ENCODE data around the gene TRMT2A. TPM values are rescaled to one million over a fixed set of nuclear protein-coding genes. Genes with fewer than 3 reads are reported as not detected.

TRMT2A gene
- polyA plus RNA-seq, 4 donors, result 30.5 to 49.3 (median 37.2) TPM

DNA sequence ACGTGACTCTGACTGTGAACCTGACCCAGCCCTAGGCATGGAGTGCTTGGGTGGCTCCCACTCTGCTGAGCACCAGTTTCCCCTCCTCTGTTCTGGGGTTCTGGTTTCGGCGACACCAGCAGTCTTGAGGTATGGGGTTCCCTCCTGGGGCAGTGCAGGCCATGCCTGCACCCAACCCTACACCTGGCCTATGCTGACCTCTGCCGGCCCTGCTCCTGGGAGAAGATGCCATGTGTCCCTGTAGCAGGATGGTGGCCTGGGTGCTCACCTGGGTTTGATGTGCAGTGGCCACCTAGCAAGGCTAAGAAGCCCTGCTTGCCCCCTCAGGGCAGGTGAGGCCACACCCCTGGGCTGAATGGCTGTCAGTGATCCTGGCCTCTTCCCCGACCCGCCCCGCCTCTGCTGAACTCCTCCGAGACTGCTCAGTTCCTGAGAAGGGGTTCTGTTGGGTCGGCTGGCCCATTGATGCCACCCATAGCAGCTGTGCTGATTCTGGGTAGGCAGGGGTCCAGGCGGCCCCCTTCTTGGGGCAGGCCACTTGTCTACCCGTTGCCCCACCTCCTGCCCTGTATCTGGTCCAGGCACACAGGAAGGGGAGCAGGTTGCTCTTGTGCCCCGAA, 17.0 kb upstream of the TRMT2A start:
- Histone ChIP-seq H3K27me3 (ENCODE audit: control insufficient read depth in 3 of 3, insufficient read depth in 3 of 3, low read length in 3 of 3) (no peaks in the 10 kb centered on the region), H3K27ac (ENCODE audit: low read depth in 1 of 3, low read length in 2 of 3) (no peak overlapping the region), H3K36me3 (ENCODE audit: control insufficient read depth in 3 of 3, insufficient read depth in 2 of 3, low read depth in 1 of 3, low read length in 3 of 3) (peaks cover 0 to 28% (median 0%) of the 10 kb centered on the region in 3 donors), H3K9me3 (ENCODE audit: control insufficient read depth in 2 of 2, insufficient read depth in 1 of 2, low read depth in 1 of 2, low read length in 1 of 2) (no peaks in the 10 kb centered on the region), H3K4me1 (ENCODE audit: control insufficient read depth in 3 of 3, insufficient read depth in 2 of 3, low read depth in 1 of 3, low read length in 2 of 3) (peaks cover 0 to 33% (median 0%) of the 10 kb centered on the region in 3 donors), H3K4me3 (ENCODE audit: low read depth in 1 of 3, low read length in 3 of 3) (no peak overlapping the region)
- 63 to 82% (median 78%) methylated on average over 11 to 12 of the region's 12 CpGs for WGBS, 3 donors
- no peak for DNase-seq
- FAIRE-seq, result no peak

DNA sequence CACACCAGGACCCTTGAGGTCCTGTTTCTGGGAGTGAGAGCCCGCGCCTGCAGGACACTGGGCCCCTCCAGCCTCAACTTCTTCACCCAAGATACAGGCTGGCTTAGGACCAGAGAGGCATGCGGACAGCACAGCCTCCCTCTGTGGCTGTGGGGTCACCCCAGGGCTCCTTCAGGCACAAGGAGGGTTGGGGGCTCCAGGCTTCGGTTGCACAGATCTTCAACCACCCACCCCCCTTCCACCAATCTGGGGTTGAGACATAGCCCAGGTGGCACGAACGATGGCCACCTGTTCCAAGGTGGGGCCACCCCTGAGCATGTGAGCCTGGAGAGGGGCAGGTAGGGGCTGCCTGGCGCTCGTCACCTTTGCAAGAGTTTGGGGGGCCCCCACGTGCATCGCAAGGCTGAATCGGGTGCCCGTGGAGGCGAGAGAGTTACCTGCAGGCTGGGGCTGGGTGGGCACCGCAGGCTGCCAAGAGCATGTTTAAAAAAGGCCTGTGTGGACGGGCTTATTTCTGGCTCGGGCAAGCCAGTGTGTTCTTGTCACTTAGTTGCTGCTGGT, 15.7 kb upstream of the TRMT2A start:
- Histone ChIP-seq H3K27me3 (ENCODE audit: control insufficient read depth in 3 of 3, insufficient read depth in 3 of 3, low read length in 3 of 3) (no peaks in the 10 kb centered on the region), H3K4me1 (ENCODE audit: control insufficient read depth in 3 of 3, insufficient read depth in 2 of 3, low read depth in 1 of 3, low read length in 2 of 3) (peaks cover 0 to 38% (median 0%) of the 10 kb centered on the region in 3 donors), H3K4me3 (ENCODE audit: low read depth in 1 of 3, low read length in 3 of 3) (peak overlapping the region in 2 of 3 donors; percentile 71 to 78), H3K27ac (ENCODE audit: low read depth in 1 of 3, low read length in 2 of 3) (no peak overlapping the region), H3K9me3 (ENCODE audit: control insufficient read depth in 2 of 2, insufficient read depth in 1 of 2, low read depth in 1 of 2, low read length in 1 of 2) (no peaks in the 10 kb centered on the region), H3K36me3 (ENCODE audit: control insufficient read depth in 3 of 3, insufficient read depth in 2 of 3, low read depth in 1 of 3, low read length in 3 of 3) (peaks cover 0 to 29% (median 0%) of the 10 kb centered on the region in 3 donors)
- no peak for DNase-seq
- 62 to 70% (median 64%) methylated on average over 16 of the region's 16 CpGs for WGBS, 3 donors
- no peak for FAIRE-seq

DNA sequence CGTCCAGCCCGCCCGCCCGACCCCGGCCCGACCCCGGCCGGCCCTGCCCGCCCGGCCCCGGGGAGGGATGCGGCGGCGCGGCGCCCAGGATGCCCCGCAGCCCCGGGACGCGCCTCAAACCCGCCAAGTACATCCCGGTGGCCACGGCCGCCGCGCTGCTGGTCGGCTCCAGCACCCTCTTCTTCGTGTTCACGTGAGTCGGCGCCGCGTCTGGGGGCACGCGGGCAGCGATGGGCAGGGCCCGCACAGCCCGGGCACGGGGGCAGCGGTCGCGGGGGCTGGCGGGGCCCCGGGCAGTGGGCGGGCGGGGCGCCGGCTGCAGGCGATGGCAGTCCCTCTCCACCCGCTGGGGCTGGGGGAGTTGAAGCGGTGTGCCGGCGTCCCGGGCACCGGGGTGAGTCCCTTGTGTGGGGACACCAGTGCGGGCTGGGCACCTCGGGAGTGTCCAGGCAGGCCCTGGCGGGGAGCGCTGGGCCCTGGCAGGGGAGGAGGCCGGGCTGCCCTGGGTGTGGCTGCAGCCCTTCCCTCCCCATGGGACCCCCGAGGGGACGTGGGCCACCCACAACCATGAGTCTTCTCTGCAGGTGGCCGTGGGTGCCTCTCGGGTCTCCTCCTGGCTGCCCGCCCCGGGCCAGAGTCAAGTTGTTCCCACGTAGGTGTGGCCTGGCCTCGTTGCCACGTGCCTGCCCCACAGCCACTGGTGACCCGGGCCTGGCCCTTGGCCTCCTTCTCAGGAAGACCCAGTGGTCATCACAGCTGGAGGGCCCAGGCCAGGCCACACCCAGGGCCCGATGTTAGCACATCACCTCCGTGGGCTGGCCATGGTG, 15.0 kb upstream of the TRMT2A start:
- H3K36me3 ChIP-seq (ENCODE audit: control insufficient read depth in 3 of 3, insufficient read depth in 2 of 3, low read depth in 1 of 3, low read length in 3 of 3), result peaks cover 0 to 35% (median 2%) of the 10 kb centered on the region in 3 donors
- H3K4me3 ChIP-seq (ENCODE audit: low read depth in 1 of 3, low read length in 3 of 3), result peak overlapping the region; percentile 71 to 97 (median 78)
- no peaks in the 10 kb centered on the region for H3K27me3 ChIP-seq (ENCODE audit: control insufficient read depth in 3 of 3, insufficient read depth in 3 of 3, low read length in 3 of 3)
- H3K9me3 ChIP-seq (ENCODE audit: control insufficient read depth in 2 of 2, insufficient read depth in 1 of 2, low read depth in 1 of 2, low read length in 1 of 2), result no peaks in the 10 kb centered on the region
- DNase-seq (peak in 1 of 2 donors; percentile 60), FAIRE-seq (no peak)
- WGBS, 3 donors, result 0 to 1% (median 1%) methylated on average over 49 to 72 of the region's 72 CpGs
- peaks cover 0 to 35% (median 0%) of the 10 kb centered on the region in 3 donors for H3K4me1 ChIP-seq (ENCODE audit: control insufficient read depth in 3 of 3, insufficient read depth in 2 of 3, low read depth in 1 of 3, low read length in 2 of 3)
- peak overlapping the region in 1 of 3 donors; percentile 19 for H3K27ac ChIP-seq (ENCODE audit: low read depth in 1 of 3, low read length in 2 of 3)

DNA sequence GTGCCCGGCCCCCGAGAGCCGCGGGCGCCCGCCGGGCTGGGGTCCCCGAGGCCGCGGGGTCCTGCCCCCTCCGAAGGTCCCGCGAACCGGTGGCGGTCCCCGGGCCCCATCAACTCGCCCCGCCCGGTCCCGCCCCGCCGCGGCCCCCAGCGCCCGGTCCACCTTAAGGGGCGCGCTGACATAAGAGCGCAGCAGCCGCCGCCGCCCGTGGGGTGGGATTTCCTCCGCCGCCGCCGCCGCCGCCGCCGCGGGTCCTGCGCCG, 14.5 kb upstream of the TRMT2A start, which contains the start of gene ZDHHC8:
Gene ZDHHC8 (plus strand): TSS at position 208 of the 262 bp plus-strand sequence. CDS start 144 bp downstream, outside the sequence.
- peak within 1 kb of the TSS; percentile 70 to 91 (median 75) for H3K27ac ChIP-seq (ENCODE audit: low read depth in 1 of 3, low read length in 2 of 3)
- 1% methylated on average over 19 to 43 of the region's 43 CpGs; no CpG with 5 or more reads in 1 of the 3 donors for WGBS, 3 donors
- no peaks in the 10 kb centered on the region for H3K9me3 ChIP-seq (ENCODE audit: control insufficient read depth in 2 of 2, insufficient read depth in 1 of 2, low read depth in 1 of 2, low read length in 1 of 2)
- H3K4me3 ChIP-seq (ENCODE audit: low read depth in 1 of 3, low read length in 3 of 3), result peak within 1 kb of the TSS; percentile 76 to 97 (median 78)
- FAIRE-seq (no peak), DNase-seq (no peak)
- H3K4me1 ChIP-seq (ENCODE audit: control insufficient read depth in 3 of 3, insufficient read depth in 2 of 3, low read depth in 1 of 3, low read length in 2 of 3), result peaks cover 0 to 35% (median 0%) of the 10 kb centered on the region in 3 donors
- H3K27me3 ChIP-seq (ENCODE audit: control insufficient read depth in 3 of 3, insufficient read depth in 3 of 3, low read length in 3 of 3), result no peaks in the 10 kb centered on the region
- peaks cover 0 to 34% (median 2%) of the 10 kb centered on the region in 3 donors for H3K36me3 ChIP-seq (ENCODE audit: control insufficient read depth in 3 of 3, insufficient read depth in 2 of 3, low read depth in 1 of 3, low read length in 3 of 3)

DNA sequence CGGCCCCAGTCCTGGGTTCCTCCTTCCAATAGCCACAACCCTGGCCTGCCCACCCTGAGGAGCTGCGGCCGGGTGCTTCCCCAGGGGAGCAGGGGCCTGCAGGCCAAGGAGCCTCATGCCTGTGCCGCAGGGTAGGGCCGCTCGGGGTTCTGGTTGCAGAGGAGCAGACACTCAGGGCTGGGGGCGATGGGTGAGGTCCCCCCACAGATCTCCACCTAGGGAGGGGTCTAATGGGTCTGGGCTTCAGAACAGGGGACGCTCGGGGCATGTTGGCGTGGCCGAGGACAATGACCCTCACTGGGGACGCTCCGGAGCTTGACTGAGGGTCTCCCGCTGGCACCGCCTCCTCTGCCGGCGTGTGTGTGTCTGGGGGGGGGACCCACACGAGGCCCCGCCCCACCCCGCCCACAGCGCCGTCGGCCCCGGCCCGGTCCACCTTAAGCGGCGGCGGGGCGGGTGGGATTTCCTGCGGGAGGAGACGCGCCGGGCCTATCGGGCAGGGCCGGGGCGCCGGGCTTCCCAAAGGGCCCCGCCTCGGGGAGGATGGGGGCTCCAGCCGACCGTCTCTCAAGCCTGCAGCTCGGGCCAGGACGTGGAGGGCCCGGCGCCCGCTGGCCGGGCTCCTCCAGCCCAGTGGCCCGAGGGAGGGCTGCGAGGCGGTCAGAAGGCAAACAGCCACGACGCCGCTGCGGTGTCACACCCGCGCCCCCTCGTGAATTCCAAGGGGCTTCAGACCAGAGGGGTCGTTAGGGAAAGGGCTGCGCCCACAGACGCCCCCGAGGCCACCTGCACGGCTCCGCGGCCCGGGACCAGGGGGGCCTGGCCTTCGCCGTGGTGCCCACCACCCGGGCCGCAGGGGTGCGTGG, 13.9 kb upstream of the TRMT2A start:
- WGBS, 3 donors, result 5 to 13% (median 11%) methylated on average over 38 to 70 of the region's 70 CpGs
- no peak for FAIRE-seq
- H3K4me1 ChIP-seq (ENCODE audit: control insufficient read depth in 3 of 3, insufficient read depth in 2 of 3, low read depth in 1 of 3, low read length in 2 of 3), result peaks cover 0 to 35% (median 0%) of the 10 kb centered on the region in 3 donors

DNA sequence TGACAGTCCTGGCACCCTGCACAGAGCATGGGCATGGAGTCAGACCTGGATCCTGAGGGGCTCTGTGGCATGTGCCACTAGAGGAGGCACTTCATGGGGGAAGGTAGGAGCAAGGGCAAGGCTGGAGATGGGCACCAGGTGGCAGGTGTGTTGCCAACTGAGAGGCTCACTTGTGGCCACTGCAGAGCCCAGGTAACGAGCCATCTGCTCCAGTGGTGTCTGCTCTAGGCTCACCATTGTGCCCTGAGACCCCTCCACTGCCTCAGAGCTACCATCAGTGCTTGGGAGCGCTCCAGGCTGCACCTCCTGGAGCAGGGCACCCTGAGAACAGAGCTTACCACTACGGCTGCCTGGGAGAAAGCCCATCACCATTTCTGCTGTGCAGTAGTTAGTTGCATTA, 13.3 kb upstream of the TRMT2A start:
- Histone ChIP-seq H3K4me1 (ENCODE audit: control insufficient read depth in 3 of 3, insufficient read depth in 2 of 3, low read depth in 1 of 3, low read length in 2 of 3) (peaks cover 0 to 32% (median 0%) of the 10 kb centered on the region in 3 donors), H3K36me3 (ENCODE audit: control insufficient read depth in 3 of 3, insufficient read depth in 2 of 3, low read depth in 1 of 3, low read length in 3 of 3) (peaks cover 1 to 36% (median 8%) of the 10 kb centered on the region in 3 donors), H3K9me3 (ENCODE audit: control insufficient read depth in 2 of 2, insufficient read depth in 1 of 2, low read depth in 1 of 2, low read length in 1 of 2) (no peaks in the 10 kb centered on the region), H3K4me3 (ENCODE audit: low read depth in 1 of 3, low read length in 3 of 3) (no peak overlapping the region), H3K27ac (ENCODE audit: low read depth in 1 of 3, low read length in 2 of 3) (peak overlapping the region in 1 of 3 donors; percentile 23), H3K27me3 (ENCODE audit: control insufficient read depth in 3 of 3, insufficient read depth in 3 of 3, low read length in 3 of 3) (no peaks in the 10 kb centered on the region)
- FAIRE-seq (no peak), DNase-seq (peak in 1 of 2 donors; percentile 28)
- 71 to 81% (median 75%) methylated on average over 3 of the region's 3 CpGs for WGBS, 3 donors

More for the DNA sequence above, 13.9 kb upstream of the TRMT2A start:
- DNase-seq, result peak; percentile 70 to 84
- no peaks in the 10 kb centered on the region for H3K27me3 ChIP-seq (ENCODE audit: control insufficient read depth in 3 of 3, insufficient read depth in 3 of 3, low read length in 3 of 3)
- H3K36me3 ChIP-seq (ENCODE audit: control insufficient read depth in 3 of 3, insufficient read depth in 2 of 3, low read depth in 1 of 3, low read length in 3 of 3), result peaks cover 0 to 35% (median 5%) of the 10 kb centered on the region in 3 donors
- H3K9me3 ChIP-seq (ENCODE audit: control insufficient read depth in 2 of 2, insufficient read depth in 1 of 2, low read depth in 1 of 2, low read length in 1 of 2), result no peaks in the 10 kb centered on the region
- peak overlapping the region; percentile 76 to 85 (median 78) for H3K4me3 ChIP-seq (ENCODE audit: low read depth in 1 of 3, low read length in 3 of 3)
- H3K27ac ChIP-seq (ENCODE audit: low read depth in 1 of 3, low read length in 2 of 3), result peak overlapping the region; percentile 70 to 91 (median 75)

DNA sequence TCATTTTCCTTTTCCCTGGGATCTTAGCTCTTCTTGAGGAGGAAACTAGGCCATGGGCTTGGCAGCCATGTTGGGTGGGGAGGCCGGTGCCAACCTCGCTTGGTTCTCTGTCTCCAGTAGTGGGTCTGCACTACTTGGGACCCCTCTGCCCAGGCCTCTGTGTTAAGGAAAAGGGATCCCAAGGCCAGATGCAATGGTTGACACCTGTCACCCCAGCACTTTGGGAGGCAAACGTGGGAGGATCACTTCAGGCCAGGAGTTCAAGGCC, 12.7 kb upstream of the TRMT2A start:
- H3K27me3 ChIP-seq (ENCODE audit: control insufficient read depth in 3 of 3, insufficient read depth in 3 of 3, low read length in 3 of 3), result no peaks in the 10 kb centered on the region
- 66 to 83% (median 80%) methylated on average over 3 of the region's 3 CpGs for WGBS, 3 donors
- no peak for FAIRE-seq
- H3K36me3 ChIP-seq (ENCODE audit: control insufficient read depth in 3 of 3, insufficient read depth in 2 of 3, low read depth in 1 of 3, low read length in 3 of 3), result peaks cover 2 to 39% (median 8%) of the 10 kb centered on the region in 3 donors
- no peak overlapping the region for H3K27ac ChIP-seq (ENCODE audit: low read depth in 1 of 3, low read length in 2 of 3)
- H3K4me1 ChIP-seq (ENCODE audit: control insufficient read depth in 3 of 3, insufficient read depth in 2 of 3, low read depth in 1 of 3, low read length in 2 of 3), result peaks cover 0 to 29% (median 0%) of the 10 kb centered on the region in 3 donors
- no peak for DNase-seq
- H3K4me3 ChIP-seq (ENCODE audit: low read depth in 1 of 3, low read length in 3 of 3), result no peak overlapping the region
- no peaks in the 10 kb centered on the region for H3K9me3 ChIP-seq (ENCODE audit: control insufficient read depth in 2 of 2, insufficient read depth in 1 of 2, low read depth in 1 of 2, low read length in 1 of 2)

Data from small intestine (tissue), 7 donors.